IPS DF 4.7 (cell line): ENCODE data around the gene RBM12.
"Not testable (repeated sequence)": the region's sequence is repeated elsewhere in the genome, so short reads cannot be mapped to it uniquely, and the experiment has no call there.

Source experiments
- DNase-seq: peaks from one replicate; pipeline ENCODE4 v3.0.0-alpha.2; 2013; ENCODE audit warnings: low spot score; ENCODE audit errors: extremely low read depth

The RBM12 gene

GRCh38 chr20:35698298-35699126 lies 33.8 kb upstream of the RBM12 start:
- DNase-seq: no peak

GRCh38 chr20:35697696-35698297 lies 33.1 kb upstream of the RBM12 start:
- DNase-seq: no peak

GRCh38 chr20:35695978-35696377 lies 31.3 kb upstream of the RBM12 start:
- DNase-seq: no peak

GRCh38 chr20:35695245-35695749 lies 30.6 kb upstream of the RBM12 start:
- DNase-seq: no peak

DNA sequence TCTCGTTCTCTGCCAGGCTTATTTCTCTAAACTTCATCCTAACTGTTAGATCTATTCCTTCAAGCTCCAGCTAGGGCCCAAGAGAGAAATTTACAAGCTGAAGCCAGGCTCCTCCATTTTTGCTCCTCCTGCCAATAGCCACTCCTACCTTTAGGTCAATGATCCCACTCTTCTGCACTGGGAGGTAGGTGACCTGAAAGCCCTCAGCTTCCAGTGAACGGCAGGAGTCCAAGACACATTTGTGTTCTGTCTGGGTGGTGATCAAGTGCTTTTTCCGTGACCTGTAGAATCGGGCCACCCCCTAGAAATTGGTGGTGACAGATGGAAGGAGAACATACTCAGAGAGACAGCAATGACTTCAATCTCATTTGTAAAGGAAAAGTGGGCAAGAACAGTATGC lies 25.6 kb upstream of the RBM12 start:
- DNase-seq: no peak

DNA sequence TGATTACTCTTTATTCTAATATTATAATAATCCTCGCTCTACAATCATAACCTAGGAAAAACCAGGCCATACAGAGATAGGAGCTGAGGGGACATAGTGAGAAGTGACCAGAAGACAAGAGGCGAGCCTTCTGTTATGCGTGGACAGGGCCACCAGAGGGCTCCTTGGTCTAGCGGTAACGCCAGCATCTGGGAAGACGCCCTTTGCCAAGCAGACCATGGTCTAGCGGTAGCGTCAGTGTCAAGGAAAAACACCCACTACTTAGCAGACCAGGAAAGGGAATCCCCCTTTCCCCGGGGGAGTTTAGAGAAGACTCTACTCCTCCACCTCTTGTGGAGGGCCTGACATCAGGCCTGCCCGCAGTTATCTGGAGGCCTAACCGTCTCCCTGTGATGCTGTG lies 22.2 kb upstream of the RBM12 start:
- DNase-seq: not testable (repeated sequence)

GRCh38 chr20:35685368-35685767 lies 20.7 kb upstream of the RBM12 start:
- not testable (repeated sequence) for DNase-seq

DNA sequence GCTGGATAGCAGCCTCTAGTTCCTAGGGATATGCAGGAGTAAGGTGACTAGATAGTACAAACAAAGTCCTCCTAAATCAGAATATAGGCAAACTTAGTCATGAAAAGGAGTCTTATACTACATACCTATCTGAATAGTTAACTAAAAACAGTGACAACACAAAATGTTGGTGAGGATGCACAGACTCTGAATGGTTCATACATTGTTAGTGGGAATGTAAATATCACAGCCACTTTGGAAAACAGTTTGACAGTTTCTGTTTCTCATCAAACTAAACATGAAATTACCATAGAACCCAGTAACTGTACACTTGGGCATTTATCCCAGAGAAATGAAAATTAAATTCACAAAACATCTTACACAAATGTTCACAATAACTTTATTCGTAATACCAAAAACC lies 17.3 kb upstream of the RBM12 start:
- no peak for DNase-seq

DNA sequence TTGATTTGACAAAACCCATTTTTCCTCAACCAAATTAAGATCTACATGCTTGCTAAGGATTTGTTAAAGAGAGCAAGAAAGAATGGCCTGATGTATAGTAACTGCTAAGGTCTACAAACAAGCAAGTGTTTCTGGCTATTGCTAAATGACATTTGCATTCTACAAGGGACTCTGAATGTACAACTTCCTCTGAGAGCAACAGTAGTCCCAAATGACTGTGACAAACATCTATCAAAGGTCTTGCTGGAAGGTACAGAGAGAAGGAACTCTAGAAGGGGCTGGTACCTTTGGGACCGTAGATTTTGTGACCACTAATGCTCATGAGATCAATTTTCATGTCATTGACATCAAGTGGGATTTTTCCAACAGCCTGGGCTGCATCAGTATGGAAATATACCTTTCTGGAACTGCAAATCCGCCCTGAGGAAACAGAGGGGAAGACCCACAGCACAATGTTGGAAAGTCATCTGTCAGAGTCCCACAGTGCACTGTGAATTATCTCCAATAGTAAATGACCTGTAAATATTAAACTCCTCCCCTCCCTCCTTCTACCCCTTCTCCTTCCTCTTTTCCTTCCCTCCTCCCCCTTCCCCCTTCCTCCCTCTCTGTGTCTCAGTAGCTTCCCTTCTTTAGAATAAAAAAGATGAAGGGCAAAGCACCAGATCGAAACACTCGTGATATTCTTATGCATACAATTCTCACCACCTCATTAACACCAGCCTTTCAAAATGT lies 15.9 kb upstream of the RBM12 start:
- no peak for DNase-seq

GRCh38 chr20:35674921-35675320 lies 10.2 kb upstream of the RBM12 start:
- no peak for DNase-seq

DNA sequence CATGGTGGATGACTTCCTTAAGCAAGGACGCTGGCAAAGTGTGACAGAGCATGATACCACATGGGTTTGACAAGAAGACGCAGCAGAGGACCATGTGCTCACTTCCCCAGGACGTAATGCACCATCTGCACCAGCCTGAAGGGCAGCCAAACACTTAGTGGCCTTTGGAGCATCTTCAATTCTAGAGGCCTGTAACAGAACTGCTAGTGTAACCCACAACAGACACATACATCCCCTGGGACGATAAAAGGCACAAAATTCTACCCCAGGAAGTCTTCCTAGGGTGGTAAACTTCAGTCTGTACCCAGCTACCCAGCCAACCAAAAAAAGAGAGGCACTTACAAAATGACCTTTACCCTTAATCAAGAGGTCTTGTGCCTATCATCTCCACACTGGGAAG lies 9.2 kb upstream of the RBM12 start:
- no peak for DNase-seq

GRCh38 chr20:35669681-35670080 lies 5.0 kb upstream of the RBM12 start:
- DNase-seq: no peak

DNA sequence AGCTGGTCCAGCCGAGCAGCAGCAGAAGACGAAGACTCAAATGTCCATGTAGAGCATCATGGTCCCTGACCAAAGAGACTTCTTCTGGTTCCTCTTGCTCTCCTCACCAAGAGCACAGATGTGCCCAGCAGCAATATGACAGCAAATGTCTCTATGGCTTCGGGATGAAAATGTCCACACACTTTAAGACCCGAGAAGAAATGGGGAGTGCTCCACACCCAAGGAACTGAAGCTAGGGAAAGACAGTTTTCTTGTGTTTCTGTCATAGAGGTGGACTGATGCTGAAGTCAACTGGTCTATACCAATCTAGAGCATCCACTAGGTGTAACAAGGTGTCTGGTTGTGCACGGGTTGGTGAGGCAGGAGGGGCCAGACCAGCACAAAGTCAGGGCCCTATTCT lies 4.5 kb upstream of the RBM12 start:
- DNase-seq: no peak

- DNase-seq: no peak
Observed at GRCh38 chr20:35665949-35666288, 1.2 kb upstream of the RBM12 start.

DNA sequence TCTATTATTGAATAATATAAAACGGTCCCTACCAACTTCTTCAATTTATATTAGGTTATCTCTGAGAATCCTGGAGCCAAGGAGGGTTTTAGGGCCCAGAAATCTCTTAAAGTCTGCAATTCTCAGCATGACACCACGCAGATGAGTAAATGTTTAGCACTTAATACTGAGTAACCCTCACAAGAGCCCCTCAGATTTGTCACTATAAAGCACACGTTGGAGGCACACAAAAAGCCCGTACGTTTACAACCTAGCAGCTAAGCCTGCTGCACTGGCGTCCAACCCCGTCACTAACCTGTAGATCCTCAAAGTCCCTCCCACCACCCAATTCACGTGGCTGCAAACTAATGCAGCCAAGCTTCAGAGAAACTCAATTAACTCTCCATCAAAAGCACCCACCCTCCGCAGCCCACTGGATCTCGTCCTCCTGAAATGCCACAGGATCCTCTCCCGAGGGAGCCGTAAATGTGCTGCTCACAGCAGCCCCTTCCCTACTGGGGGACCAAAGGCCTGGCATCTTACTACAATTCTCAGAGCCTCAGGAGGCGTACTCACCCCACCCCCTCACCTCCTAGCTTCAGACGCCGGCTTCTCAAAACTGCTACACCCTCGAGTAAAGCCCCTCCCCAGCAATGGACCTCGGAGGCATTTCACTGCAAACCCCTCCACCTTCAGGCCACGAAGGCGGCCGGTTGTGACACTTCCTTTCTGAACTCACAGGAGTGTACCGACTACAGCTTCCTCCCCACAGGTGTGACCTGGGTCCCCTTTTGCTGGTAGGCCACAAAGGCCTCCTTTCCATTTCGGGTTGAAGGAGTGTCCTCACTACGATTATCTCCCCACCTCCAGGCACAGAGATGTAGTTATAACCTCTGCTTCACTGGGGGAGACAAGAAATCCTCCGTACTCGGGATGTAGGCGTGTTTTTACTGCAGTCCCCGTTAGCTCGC lies 909 bp downstream of the RBM12 start:
- no peak for DNase-seq

GRCh38 chr20:35662551-35662950 lies 2.1 kb downstream of the RBM12 start:
- DNase-seq: no peak

GRCh38 chr20:35661908-35662307 lies 2.8 kb downstream of the RBM12 start:
- no peak for DNase-seq

- DNase-seq: no peak
Observed at GRCh38 chr20:35661053-35661452, 3.6 kb downstream of the RBM12 start.

DNA sequence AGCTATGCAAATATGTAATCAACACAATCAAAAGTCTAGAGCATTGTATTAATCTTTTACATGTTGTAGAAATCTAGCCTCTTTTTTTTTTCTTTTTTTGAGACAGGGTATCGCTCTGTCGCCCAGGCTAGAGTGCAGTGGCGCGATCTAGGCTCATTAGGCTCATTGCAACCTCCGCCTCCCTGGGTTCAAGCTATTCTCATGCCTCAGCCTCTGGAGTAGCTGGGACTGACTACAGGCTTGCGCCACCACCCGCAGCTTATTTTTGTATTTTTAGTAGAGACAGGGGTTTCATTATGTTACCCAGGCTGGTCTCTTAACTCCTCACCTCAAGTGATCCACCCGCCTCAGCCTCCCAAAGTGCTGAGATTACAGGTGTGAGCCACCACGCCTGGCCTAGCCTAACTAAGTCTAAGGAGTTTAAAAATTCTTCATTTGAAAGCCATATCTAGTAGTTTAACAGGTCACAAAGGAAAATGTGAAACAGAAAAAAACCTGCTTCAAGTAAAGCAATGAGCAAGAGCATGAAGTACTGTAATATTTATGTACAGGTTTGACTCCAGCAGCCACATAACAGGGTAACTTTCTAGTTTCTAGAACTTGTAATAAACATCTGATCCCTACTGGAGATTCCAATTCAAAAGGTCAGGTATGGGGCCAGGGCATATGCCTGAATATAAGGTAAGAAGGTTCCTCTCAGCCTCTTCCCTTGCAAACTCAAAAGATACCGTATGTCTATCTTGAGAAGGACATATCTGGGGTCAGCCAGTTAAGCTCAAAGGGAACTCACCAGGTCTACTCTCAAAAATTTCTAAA lies 4.4 kb downstream of the RBM12 start:
- no peak for DNase-seq

DNA sequence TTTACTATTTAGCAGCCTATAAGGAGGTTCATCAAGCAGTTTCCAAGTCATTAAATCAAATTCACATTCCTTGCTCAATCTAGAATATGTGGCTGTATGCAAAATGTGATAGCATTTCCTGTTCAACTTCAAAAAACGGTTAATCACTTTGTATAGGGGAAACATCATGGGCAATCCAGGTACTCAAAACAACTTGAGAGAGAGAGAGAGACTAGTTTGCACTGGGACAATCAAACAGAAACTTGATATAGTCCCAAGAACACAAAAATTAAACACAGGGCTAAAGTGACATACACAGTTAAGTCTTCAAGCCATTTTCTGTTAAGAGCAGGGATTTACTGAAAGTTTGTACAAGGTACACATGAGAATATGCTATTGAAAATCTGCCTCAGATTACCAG lies 7.4 kb downstream of the RBM12 start:
- no peak for DNase-seq
